Medulla oblongata (tissue), 1 donor: ENCODE results near the gene SMIM35.

ENCODE experiments used
- DNase-seq: peaks from one replicate; pipeline ENCODE4 v3.0.0-alpha.2; 2015; ENCODE audit errors: extremely low spot score

SMIM35 gene

GRCh38 chr11:117960406-117960805 lies 126.4 kb downstream of the SMIM35 start:
- DNase-seq: no peak

DNA sequence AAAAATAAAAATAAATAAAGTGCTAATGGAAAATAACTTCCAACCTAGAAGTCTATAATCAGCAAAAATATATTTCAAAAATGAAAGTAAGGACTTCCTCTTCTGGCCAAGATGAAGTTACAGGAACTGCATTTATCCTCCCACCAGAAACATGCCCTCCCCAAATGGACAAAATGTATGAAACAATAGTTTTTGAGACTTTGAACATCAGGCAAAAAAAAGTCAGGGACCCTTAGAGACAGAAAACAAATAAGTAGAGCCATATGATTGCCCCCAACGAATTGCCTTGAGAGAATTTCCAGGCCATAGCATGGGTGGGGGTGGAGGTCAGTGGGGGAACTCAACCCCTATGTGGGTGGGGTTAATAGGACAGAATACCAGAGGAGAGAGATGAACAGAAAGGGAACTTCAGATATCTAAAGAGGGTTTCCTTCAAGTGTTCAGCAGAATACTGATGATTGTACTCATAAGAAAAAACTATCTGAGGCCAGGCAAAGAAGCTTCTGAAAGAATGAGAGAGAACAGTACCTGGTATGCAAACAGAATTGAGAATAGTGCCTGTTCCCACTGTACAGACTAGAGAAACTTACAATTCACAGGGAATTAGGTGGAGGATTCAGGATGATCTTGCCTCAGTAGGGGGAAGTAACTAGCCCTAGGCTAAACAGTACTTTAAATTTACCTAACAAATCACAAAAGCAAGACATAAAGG lies 127.2 kb downstream of the SMIM35 start:
- no peak for DNase-seq

DNA sequence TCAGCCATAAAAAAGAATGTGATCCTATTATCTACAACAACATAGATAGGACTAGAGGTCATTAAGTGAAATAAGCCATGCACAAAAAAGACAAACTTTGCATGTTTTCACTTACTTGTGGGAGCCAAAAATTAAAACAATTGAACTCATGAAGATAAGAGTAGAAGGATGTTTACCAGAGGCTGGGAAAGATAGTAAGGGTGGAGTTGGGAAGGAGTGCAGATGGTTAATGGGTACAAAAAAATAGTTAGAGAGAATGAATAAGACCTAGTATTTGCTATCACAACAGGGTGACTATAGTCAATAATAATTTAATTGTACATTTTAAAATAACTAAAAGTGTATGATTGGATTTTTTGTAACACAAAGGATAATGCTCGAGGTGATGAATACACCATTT lies 127.8 kb downstream of the SMIM35 start:
- DNase-seq: no peak
